Stimulated activated naive CD4-positive, alpha-beta T cell treated with Interleukin-2 at 50 U/mL for 16 hours (primary cell): ENCODE data around the gene PIK3R1.

Experiments used
- DNase-seq: peaks from one replicate; lab custom pipeline; 2025; lab: John Stamatoyannopoulos, UW

The PIK3R1 gene

DNA sequence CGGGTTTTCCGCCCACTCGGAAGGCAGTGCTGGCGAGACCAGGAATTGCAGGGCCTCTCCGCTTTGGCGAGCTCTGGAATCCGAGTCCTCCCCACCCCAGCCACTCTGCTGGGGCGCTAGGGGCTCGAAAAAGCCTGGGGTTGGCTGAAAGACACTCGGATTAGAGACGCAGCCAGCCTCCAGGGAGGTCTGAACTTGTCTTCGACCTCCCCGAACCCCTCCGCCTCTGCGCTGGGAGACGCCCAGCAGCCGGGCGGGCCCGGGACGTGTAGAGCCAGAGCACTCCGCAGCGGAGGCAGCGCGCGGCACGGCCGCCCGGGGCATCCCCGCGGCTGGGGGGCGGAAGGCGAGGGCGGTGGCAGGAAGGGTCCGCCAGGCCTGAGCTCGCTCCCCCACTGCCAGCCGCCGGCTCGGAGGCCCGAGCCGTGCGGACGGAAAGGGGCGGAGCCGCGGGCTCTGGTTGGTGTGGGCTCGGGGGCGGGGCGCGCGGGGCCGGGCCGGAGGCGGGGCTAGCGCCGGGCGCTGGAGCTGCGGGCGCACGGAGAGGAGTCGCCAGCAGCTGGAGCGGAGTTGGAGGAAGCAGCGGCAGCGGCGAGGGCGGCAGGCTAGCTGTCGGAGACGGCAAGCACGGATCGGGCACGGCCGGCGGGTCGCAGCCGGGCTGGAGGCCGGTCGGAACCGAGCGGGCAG is at the start of gene PIK3R1:
Gene PIK3R1, plus strand, starts transcription at position 549 of the 690 bp plus-strand sequence. CDS start 10,920 bp downstream, outside the sequence.
- peak; percentile 92 for DNase-seq

DNA sequence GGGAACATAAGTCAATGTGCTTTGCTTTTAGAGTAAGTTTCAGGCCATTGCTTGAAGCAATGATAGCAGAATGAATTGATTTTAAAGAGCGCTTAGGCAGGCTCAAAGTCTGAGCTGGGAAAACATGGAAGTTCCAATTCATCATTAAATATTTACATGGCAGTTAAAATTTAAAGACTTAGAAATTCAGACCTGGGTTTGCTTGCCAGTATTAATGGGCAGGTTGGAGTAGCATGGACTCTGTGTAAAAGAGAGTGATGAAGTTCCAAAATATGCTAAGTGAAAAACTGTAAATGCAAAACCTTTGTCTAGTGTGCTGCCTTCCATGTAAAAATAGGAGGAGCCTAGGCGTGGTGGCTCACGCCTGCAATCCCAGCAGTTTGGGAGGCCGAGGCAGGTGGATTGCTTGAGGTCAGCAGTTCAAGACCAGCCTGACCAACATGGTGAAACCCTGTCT is 48.3 kb upstream of the PIK3R1 start:
- no peak for DNase-seq

DNA sequence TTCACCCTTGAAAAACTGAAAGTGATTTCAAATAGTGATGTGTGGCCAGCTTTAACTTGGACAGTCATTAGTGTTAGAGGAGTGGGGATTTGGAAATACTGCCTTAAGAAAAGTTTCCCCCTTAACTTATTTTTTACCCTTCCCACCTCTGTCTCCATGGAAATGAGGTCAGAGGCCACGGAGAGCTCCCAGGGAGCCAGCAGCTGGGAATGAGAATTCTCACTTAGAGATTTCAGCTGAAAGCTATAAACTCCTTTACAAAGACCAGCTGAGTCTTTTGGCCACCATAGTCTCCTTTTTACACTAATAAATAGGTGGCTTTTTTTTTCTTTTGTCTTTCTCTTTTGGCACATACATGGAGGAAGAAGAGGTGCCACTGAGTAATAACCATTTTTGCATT is 45.7 kb upstream of the PIK3R1 start:
- DNase-seq, result no peak

DNA sequence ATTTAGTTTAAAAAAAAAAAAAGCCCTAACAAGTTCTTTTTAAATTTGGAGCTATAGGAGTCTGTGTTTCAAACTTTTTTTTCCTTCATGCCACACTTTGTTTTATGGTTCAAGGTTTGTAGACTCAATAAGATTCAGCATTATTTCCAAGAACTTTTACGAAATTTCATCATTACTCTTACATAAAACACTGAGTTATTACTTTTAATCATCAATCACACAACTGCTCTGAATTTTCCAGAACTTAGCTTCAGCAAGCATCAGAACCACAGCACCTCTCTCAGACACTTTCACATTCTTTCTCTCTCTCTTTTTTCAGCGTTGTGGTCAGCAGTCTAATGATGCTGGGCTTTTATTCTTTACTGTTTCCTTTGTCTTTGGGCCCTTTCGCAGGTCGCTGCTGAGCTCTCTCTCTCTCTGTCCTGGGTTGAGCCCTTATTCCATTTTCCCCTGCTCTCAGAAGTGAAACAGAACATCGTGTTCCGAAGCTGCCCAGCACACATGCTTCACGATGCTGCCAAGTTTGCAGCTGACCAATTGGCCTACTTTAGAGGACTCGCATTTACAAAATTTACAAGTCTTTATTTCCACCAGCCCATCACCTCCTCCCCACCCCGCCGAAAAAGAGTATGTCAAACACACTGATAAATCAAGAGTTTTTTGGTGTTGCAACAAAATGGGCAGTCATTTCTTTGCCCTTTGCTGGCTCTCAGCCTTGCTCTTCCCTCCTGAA is 44.6 kb upstream of the PIK3R1 start:
- no peak for DNase-seq

DNA sequence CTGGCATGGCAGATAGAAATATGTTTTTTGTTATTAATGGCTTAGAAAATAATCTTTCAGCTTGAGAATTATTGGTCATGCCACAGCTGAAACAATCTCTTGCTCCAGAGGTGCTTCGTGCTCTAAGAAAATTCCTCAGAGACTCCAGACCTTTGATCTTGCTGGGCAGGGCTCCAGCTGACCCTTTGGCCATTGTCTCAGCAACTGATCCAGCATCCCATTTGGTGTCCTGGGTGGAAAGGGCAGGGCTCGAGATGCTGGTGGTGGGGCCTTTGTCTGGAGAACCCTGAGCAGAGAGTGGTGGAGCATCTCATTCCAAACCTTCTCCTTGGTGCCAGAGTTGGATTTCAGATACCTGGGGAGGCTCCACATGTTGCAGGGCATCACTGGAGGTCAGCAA is 43.2 kb upstream of the PIK3R1 start:
- no peak for DNase-seq

DNA sequence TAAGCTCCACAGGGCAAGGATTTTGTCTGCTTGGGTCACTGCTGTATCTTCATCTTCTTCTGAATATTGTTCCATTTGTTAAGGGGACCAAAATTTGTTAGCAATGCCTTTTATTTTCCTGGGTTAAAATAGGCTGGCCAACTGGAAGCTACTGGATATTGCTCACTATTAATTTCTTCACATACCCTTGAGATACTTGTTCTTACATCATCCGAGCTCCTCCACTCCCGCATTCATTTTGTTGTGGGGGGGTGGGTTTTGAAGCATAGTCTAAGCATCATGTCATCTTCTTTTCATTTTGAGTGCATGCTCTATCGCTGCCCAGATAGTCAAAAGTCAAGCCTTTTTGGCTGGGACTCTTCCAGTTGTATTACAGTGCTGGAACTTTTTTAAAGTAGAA is 42.5 kb upstream of the PIK3R1 start:
- DNase-seq, result no peak

DNA sequence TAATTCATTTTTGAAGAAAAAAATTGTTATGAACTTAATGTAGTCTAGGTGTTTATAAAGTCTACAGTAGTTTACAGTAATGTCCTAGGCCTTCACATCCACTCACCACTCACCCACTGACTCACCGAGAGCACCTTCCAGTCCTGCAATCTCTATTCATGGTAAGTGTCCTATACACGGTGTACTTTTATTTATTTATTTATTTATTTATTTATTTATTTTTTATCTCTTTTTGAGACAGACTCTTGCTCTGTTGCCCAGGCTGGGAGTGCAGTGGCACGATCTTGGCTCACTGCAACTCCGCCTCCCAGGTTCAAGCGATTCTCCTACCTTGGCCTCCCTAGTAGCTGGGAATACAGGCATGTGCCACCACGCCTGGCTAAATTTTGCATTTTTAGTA is 39.3 kb upstream of the PIK3R1 start:
- DNase-seq, result no peak

DNA sequence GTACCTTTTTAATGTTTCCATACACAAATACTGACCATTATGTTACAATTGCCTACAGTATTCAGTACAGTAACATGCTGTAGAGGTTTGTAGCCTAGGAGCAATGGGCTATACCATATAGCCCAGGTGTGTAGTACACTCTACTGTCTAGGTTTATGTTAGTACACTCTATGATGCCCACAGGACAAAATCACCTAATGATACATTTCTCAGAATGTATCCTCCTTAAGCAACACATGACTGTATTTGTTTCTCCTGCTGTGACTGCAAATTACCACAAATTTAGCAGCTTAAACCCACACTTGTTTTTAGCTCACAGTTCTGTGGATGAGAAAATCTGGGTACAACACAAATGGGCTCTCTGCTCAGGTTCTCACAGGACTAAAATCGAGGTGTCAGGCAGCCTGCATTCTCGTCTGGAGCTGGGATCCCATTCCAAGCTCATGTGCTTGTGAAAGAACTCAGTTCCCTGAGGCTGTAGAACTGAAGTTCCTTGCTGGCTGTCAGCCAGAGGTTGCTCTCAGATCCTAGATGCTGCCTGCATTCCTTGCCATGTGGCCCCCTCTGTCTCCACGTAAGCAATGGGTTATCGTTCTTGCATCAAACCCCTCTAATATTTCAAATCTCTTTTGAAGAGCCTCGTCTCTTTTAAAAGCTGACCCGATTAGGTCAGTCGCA is 38.6 kb upstream of the PIK3R1 start:
- no peak for DNase-seq

DNA sequence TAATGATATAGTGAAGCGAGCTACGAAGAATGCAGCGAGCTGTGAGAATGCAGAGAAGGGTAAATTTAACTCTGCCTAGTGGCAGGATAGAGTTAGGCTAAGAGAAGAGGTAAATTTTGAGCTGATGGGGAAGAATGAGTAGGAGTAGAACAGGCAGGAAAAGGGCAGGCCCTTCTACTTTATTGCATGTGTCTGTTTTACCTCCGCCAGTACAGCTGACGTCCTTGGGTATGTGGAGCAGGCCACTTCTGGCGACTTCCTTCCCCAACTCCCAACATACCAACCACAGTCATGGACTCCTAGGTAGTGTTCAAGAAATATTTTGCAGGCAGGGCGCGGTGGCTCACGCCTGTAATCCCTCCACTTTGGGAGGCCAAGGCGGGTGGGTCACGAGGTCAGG is 37.9 kb upstream of the PIK3R1 start:
- no peak for DNase-seq

DNA sequence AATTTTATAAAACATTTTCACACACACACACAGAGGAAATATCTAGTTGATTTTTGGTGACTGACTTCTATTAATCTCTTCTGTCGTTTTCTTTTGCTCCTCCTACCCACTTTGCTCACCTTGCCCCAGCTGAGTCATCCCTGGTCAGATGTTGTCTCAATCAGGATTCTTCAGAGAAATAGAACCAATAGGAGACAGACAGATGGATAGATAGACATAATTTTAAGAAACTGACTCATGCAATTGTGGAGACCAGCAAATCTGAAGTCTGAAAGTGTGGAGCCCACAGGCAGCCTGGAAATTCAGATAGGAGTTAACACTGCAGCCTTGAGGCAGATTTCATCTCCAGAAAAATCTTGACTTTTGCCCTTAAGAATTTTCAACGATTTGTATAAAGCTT is 37.0 kb upstream of the PIK3R1 start:
- no peak for DNase-seq

DNA sequence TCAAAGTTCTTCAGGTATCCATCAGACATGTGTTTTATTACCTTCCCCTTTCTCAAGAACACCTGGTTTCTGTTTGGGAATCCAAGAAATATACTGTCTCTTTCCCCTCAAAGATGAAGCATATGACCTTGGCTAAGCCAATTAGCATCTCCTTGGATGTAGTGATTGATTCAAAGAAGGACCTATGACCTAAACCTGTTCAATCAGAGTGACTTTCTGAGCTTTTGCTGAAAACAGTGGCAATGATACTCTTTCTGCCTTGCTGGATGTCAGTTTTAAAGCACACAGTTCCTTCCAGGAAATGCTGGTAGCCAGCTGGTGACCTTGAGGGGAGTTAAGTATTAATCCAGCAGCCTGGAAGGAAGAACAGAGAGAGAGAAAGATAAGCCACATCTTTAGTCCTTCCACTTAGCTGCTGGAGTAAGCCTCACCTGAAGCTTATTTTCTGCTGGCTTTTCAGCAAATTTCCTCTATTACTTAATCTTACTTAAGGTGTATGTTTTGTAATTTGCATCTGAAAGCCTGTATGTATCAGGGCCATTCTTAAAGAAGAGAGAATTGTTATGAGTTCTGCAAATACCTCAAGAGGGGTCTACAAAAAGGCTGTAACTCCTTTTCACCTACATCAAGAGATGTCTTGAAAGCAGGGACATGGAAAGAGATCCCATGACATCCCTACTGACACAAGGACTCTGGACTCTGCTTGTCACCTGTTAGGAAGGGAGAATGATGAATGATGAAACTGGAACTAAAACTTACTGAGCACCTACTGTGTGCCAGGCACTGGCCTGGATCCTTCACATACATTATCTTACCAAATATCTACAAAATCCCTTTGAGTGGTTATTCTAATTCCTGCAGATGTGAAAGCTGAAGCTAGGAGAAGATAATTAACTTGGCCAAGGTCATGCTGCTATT is 35.2 kb upstream of the PIK3R1 start:
- DNase-seq, result no peak

DNA sequence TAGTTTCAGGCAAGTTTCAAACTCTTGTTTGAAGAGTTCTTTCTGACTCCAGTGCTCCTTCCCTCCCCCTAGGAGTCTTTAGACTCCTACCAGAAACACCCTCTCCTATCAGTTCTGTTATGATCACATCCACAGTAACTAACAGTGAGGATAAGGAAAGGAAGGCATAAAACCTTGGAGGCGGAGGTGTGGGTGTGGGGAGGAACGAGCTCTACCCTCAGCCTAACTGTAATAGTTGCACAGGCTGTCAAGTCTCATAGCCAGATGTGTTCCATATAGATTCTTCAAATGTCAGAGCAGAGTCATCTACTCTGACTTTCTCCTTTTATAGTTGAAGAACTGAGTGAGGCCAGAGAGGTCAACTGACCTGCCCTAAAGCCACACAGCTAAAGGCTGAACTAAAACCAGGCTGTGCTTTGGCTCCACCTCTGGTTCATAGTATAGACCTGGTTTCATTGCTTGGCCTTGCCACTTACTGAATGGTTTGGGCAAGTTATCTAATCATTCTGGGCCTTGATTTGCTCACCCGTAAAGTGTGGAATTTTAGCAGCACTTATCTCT is 34.4 kb upstream of the PIK3R1 start:
- no peak for DNase-seq

DNA sequence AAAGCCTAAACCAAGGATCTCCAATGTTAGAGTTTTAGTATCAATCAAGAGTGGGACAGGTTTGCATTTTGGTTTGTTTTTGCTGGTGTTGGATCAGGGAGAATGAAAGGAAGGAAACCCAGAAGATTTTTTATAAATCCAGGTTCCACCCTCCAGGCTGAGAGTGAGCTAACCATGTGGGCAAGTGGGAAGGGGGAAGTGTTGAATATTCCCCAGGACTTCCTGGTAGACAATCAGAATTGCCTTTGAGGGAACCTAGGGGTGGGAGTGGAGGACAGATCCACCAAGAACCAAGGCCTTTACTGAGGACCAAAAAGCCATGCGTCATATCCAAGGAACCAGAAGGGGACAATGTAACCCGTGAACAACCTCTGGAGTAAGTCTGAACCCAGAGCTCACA is 33.5 kb upstream of the PIK3R1 start:
- no peak for DNase-seq

DNA sequence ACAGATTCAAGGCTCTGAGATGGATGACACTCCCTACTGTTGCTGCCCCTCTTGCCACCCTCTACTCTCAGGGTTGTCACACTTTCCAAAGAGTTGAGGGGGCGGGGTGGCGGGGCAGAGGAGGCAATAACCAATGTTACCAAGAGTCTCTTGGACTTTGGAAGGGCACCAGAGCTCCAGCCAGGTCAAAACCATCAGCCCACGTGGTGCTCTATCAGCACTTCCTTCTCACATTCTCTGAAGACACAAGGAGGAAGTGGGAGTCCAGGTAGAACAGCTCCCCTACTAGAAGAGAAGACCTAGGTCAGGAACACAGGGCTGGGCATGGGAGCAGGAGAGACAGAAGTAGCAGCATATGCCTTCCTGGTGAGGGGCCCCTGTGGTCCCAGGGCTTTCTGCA is 33.0 kb upstream of the PIK3R1 start:
- DNase-seq, result no peak

DNA sequence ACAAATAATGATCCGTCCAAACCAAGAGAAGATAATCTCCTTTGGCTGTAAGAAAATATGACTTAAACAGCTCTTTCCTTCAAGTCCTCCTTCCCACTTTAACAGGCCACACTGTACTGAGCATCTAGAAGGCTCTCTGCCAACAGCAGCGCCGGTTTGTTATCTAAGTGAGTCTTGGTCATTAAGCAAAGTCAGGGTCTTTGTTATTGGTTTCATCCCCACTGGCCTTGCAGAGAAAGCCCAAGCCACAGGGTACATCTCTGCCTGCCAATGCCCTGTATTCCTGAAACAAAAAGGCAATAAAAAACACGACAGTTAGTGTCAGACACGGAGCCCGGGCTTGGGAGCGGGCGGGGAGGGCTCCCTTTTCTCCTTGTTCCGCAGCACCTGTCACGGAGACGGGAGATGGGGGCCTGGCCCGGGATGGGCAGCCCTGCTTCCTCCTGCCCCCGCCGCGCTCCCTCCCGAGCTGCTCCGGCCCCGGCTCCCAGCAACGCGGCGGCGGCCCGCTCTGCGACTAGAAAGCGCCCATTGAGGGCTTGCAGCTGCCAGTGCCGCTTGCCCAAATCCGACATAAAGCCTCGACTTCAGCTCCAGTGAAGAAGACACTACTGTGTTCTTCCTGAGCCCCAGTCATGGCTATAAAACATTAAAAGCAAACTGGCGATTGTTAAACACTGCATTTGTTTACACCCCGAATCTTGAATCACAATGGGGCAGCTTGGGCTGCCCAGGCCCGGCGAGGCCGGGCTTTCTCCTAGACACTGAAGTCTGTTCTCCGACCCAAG is 28.1 kb upstream of the PIK3R1 start:
- no peak for DNase-seq

DNA sequence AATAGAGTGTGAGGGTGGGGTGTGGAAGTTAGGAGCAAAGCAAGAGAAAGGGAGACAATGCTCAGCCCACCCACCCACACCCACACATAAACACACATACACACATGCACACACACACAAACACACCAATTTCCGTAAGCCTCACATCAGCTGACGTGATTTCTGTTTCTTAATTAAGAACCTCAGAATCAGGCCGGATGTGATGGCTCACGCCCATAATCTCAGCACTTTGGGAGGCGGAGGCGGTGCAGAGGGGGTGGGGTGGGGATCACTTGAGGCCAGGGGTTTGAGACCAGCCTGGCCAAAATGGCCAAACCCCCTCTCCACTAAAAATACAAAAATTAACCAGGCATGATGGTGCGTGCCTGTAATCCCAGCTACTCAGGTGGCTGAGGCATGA is 26.4 kb upstream of the PIK3R1 start:
- no peak for DNase-seq

DNA sequence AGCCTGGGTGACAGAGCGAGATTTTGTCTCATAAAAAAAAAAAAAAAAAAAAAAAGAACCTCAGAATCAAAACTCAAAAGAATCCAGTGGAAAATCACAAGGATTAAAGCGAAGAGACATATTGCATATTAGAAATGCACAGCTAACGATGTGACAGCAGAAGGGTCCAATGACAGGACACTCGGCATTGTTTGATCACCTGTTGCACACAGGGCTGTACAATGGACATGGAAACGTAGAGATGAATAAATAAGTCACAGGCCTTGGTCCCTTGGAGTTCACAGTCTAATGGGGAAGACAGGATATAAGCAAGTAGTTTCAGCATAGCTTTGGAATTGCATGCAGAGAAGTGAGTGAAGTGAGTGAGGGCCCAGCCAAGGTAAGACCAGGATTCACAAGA is 25.9 kb upstream of the PIK3R1 start:
- no peak for DNase-seq

DNA sequence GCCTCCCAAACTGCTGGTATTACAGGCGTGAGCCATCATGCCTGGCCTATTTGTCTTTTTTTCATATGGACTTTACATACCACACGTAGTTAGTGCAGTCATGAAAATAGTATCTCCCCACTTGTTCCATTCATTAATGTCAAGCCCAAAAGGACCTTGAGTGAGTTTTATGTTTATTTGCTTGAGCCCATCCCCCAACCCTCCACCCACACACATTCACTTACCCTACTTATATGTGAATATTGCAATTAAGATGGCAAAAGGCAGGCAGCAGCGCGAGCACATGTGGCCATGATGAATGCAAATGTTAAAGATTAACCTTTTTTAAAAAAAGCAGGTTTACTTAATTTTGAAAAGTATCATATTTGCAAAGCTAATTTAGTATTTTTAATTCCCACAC is 24.9 kb upstream of the PIK3R1 start:
- no peak for DNase-seq

DNA sequence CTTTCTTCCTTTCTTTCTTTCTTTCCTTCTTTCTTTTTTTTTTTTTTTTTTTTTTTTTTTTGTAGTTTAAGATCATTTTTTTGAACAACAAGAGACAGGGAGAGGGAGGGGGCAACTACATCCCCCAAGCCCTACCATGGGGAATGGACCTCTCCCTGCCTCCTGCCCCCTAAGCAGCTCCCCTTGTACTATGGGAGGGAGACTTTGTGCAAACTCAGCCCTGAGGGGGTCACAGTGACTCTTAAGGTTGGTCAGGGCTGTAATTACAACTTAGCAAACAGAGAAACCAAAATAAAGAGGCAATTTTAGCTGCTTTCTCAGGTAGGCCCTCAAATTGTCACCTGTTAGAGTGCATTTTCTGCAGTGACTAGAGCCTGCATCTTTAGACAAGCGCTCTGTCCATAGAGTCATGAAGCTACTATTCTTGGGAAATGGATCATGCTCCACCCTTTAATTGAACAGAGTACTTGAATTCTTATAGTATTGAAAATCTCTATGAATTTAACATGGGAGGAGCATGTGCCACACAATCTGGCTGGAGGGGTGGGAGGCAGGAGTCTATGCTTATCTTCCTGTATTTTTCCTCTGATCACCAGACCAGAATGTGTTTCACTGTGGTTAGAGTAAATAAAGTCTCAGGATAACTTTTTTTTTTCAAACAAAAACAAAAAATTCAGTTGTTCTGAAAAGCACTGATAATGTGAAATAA is 24.3 kb upstream of the PIK3R1 start:
- no peak for DNase-seq

DNA sequence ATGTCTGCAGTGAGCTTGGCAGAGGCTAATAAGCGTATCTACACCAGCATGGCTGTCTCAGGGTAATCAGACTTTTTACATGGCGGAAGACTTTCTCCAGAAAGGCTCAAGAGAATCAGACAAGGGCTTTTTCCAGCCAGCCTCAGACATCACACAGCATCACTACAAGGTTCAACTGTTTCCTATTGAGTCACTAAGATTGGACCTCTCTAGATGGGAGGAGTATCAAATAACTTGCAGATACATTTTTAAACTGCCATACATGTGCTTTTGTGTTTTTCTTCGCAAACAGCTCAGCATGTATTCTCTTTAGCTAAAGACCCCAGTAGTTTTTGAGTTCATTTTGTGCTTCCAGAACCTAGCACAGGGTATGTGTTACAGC is 22.9 kb upstream of the PIK3R1 start:
- DNase-seq, result no peak
